HG03159 (cell line): ENCODE measurements around the gene DCLK1.

Experiments
- ATAC-seq: cut with Tn5 transposase; IDR thresholded peaks from one replicate; pipeline ENCODE4 v1.9.1; 2021; ENCODE audit warnings: mild to moderate bottlenecking, moderate library complexity; ENCODE audit not compliant: unreplicated experiment

Gene DCLK1

GRCh38 chr13:35722458-35723052 lies 408.6 kb downstream of the DCLK1 start:
- no peak for ATAC-seq

GRCh38 chr13:35720690-35721554 lies 410.3 kb downstream of the DCLK1 start:
- ATAC-seq = no peak

- ATAC-seq = no peak
Observed at GRCh38 chr13:35720290-35720689, 410.9 kb downstream of the DCLK1 start.
